ENCODE data around the gene MAEA. TPM values are rescaled to one million over a fixed set of nuclear protein-coding genes. Genes with fewer than 3 reads are reported as not detected.

The MAEA gene
- total RNA-seq, 1 donor from 2014 or later, result 72.3 TPM

DNA sequence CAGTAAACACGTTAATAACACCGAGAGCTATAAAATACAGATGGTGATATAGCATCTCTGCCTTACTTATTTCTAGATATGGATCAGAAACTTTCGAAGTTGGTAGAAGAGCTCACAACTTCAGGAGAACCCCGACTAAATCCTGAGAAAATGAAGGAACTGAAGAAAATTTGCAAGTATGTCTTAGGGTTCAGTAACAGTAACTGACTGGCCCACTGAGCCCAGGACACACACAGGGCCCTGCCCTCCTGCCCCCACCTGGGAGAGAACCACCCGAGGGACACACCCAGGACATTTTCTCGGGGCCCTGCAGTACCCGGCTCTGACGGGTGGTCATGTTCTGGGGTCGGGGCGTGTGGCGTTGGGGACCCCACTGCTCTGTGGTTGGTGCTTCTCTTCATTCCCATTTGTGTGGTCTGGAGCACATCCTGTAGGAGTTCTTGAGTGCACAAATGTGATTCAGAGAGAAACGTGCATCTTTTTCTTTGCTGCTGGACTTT is 58.4 kb downstream of the MAEA start:
- DNase-seq (ENCODE audit: low read depth), result no peak
- peak overlapping the region; percentile 73 for H3K4me3 ChIP-seq (ENCODE audit: low read depth, low read length)

DNA sequence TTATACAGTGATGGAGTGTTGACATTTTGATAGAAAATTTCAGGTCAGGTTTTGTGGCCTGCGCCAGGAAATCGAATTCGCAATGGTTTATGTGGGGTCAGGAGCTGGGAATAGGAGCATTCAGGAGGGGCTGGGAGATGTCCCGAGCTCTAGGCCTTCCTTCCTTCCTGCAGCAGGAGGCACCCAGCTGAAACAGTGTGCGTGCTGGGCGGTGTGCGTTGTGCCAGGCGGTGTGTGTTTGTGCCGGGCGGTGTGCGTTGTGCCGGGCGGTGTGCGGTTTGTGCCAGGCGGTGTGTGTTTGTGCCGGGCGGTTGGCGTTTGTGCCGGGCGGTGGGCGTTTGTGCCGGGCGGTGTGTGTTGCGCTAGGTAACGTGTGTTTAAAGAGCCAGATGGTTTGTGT is 59.1 kb downstream of the MAEA start:
- DNase-seq (ENCODE audit: low read depth), result no peak
- no peak overlapping the region for H3K4me3 ChIP-seq (ENCODE audit: low read depth, low read length)
- TF ChIP-seq, protein P1, sequence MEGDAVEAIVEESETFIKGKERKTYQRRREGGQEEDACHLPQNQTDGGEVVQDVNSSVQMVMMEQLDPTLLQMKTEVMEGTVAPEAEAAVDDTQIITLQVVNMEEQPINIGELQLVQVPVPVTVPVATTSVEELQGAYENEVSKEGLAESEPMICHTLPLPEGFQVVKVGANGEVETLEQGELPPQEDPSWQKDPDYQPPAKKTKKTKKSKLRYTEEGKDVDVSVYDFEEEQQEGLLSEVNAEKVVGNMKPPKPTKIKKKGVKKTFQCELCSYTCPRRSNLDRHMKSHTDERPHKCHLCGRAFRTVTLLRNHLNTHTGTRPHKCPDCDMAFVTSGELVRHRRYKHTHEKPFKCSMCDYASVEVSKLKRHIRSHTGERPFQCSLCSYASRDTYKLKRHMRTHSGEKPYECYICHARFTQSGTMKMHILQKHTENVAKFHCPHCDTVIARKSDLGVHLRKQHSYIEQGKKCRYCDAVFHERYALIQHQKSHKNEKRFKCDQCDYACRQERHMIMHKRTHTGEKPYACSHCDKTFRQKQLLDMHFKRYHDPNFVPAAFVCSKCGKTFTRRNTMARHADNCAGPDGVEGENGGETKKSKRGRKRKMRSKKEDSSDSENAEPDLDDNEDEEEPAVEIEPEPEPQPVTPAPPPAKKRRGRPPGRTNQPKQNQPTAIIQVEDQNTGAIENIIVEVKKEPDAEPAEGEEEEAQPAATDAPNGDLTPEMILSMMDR (conservative IDR thresholded peaks at IDR 0.05; ENCODE audit: low read depth, low read length), result no peak

More for the DNA sequence above, 58.4 kb downstream of the MAEA start:
- TF ChIP-seq, protein P1 (conservative IDR thresholded peaks at IDR 0.05; ENCODE audit: low read depth, low read length), result no peak

- no peak for DNase-seq (ENCODE audit: low read depth)
- no peak overlapping the region for H3K4me3 ChIP-seq (ENCODE audit: low read depth, low read length)
Measured at GRCh38 chr4:1349359-1350168, 59.9 kb downstream of the MAEA start.

GRCh38 chr4:1350169-1350520 is 60.5 kb downstream of the MAEA start:
- TF ChIP-seq, protein P1 (conservative IDR thresholded peaks at IDR 0.05; ENCODE audit: low read depth, low read length), result no peak
- no peak for DNase-seq (ENCODE audit: low read depth)
- H3K4me3 ChIP-seq (ENCODE audit: low read depth, low read length), result no peak overlapping the region

More at GRCh38 chr4:1349359-1350168, 59.9 kb downstream of the MAEA start:
- TF ChIP-seq, protein P1 (conservative IDR thresholded peaks at IDR 0.05; ENCODE audit: low read depth, low read length), result no peak

DNA sequence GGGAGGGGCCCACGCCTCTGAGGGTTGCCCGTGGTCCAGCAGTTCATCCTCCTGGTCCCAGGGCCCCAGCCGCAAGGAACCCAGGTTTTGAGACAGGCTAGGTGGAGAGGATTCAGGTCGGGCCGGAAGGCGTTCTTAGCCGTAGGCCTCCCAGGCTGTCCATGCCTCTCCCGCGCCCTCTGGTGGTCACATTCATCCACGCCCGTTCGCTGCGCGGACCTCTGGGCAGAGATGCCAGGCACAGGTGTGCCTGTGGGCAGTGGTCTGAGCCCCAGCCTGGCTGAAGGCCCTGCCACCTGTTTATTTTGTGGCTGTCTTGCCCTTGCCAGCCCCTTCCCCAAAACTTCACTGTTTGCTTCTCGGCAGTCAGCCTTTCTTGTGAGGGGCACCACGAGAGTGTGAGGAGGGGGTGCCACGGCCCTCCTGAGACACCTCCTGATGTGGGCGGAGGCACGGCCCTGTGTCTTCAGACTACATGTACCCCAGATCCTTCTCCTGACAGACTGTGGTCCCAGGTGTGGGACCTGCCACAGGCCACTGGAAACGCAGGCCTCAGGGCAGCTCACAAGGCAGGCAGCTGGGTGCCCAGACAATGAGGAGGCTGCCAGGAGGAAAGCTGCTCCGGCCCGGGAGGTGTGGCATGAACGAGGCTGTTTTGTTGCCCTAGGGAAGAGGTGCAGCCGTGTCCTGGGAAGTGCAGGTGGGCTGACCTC is 62.3 kb downstream of the MAEA start:
- no peak for DNase-seq (ENCODE audit: low read depth)
- TF ChIP-seq, protein P1 (conservative IDR thresholded peaks at IDR 0.05; ENCODE audit: low read depth, low read length), result peak; percentile 92
- no peak overlapping the region for H3K4me3 ChIP-seq (ENCODE audit: low read depth, low read length)

GRCh38 chr4:1352567-1352900 is 62.8 kb downstream of the MAEA start:
- TF ChIP-seq, protein P1 (conservative IDR thresholded peaks at IDR 0.05; ENCODE audit: low read depth, low read length), result no peak
- DNase-seq (ENCODE audit: low read depth), result no peak
- H3K4me3 ChIP-seq (ENCODE audit: low read depth, low read length), result no peak overlapping the region
